Occipital lobe (tissue), 3 donors: ENCODE measurements around the gene OSGEP. TPM values are rescaled to one million over a fixed set of nuclear protein-coding genes. Genes with fewer than 3 reads are reported as not detected.

Experiments used
- DNase-seq: peaks from one replicate; lab custom pipeline; 2025; lab: John Stamatoyannopoulos, UW
- small RNA-seq: library from RNA; depleted of rRNA; stranded (forward); fragments of <200 nt; gene quantifications from one replicate; pipeline ENCODE3, GENCODE V24; 2014
- total RNA-seq: library from RNA; depleted of rRNA; stranded (reverse); fragments of >200 nt; gene quantifications from one replicate; pipeline ENCODE4 v1.2.3, GENCODE V29; 2014

OSGEP gene
- total RNA-seq, 1 donor from 2014 or later, result 36.8 TPM

DNA sequence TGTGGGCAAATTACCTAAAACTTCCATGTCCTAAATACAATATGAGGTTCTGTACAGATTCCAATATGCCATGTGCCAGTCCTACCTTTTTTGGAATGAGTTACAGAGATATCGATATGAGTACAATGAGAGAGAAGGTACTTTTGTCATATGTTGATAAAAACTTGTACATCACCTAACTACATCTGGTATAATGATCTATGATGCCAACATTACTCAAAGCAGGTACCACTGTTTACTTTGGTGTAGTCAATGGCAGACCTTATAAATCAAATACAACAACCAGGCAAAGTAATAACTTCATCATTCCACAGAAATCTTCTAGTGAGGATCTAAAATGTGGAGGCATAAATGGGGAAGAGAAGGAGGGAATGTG, 54.0 kb downstream of the OSGEP start:
- no peak for DNase-seq

DNA sequence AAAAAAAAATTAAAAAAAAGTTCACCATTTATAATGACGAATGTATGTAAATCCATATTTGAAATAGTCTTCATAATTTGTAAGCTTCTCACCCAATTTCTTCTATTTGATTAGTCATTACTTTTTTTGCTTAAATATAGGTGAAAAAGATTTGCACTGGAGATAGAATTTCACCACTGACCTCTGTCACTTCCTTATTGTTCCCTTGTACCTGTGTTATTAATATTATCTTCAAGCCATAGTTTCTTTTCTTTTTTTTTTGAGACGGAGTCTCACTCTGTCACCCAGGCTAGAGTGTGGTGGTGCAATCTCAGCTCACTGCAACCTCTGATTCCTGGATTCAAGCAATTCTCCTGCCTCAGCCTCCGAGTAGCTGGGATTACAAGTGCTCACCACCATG, 57.1 kb downstream of the OSGEP start:
- no peak for DNase-seq

Small RNAs within 50 kb of the gene (small RNA-seq; reads per million reads assigned to genes)
- gene RNA5SP382, result not detected

Other genes with a start within 250 kb of the OSGEP start
- not detected for gene OR11H6, start 231.1 kb downstream of the OSGEP start, total RNA-seq
- gene OR11H7, start 225.8 kb downstream of the OSGEP start, total RNA-seq, result not detected
- not detected for gene OR11H4, start 215.5 kb downstream of the OSGEP start, total RNA-seq
- 41.3 TPM for gene TTC5, start 148.9 kb downstream of the OSGEP start, total RNA-seq
- gene CCNB1IP1, start 121.5 kb downstream of the OSGEP start, total RNA-seq, result 86.3 TPM
- gene PARP2, start 111.2 kb downstream of the OSGEP start, total RNA-seq, result 17.2 TPM
- gene TEP1, start 41.3 kb downstream of the OSGEP start, total RNA-seq, result 8.4 TPM
- 0.31 TPM for gene KLHL33, start 18.6 kb downstream of the OSGEP start, total RNA-seq
- 56.9 TPM for gene APEX1, start 414 bp upstream of the OSGEP start, total RNA-seq
- 26.0 TPM for gene PIP4P1, start 6.6 kb upstream of the OSGEP start, total RNA-seq
- 3.1 TPM for gene PNP, start 14.6 kb upstream of the OSGEP start, total RNA-seq
- not detected for gene RNASE10, start 50.7 kb upstream of the OSGEP start, total RNA-seq
- gene RNASE9, start 106.2 kb upstream of the OSGEP start, total RNA-seq, result not detected
- not detected for gene RNASE11, start 133.2 kb upstream of the OSGEP start, total RNA-seq
- gene RNASE12, start 136.6 kb upstream of the OSGEP start, total RNA-seq, result not detected
- not detected for gene OR6S1, start 186.9 kb upstream of the OSGEP start, total RNA-seq
- 2.2 TPM for gene RNASE4, start 229.7 kb upstream of the OSGEP start, total RNA-seq
- 0.16 TPM for gene ANG, start 234.0 kb upstream of the OSGEP start, total RNA-seq